Stimulated activated CD8-positive, alpha-beta memory T cell treated with anti-CD3 and anti-CD28 coated beads, Interleukin-2, amount 100 ng/mL, for 48 hours (primary cell): ENCODE results near the gene RNF31.
"Not testable (repeated sequence)": the region's sequence is repeated elsewhere in the genome, so short reads cannot be mapped to it uniquely, and the experiment has no call there.

Experiments used
- DNase-seq, 2 donors: peaks; one replicate each; pipeline ENCODE4 v3.0.0-alpha.2; 2020; ENCODE audit warnings: low read depth in 2 of 2

RNF31 gene

DNA sequence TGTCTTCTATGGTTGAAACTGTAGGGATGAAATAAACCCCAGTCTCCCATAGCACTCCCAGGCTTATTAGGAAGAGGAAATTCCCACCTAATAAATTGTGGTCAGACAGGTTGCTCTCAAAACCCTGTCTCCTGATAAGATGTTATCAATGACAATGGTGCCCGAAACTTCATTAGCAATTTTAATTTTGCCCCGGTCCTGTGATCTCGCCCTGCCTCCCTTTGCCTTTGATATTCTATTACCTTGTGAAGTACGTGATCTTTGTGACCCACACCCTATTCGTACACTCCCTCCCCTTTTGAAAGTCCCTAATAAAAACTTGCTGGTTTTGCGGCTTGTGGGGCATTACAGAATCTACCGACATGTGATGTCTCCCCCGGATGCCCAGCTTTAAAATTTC is 55.2 kb downstream of the RNF31 start:
- not testable (repeated sequence) for DNase-seq

DNA sequence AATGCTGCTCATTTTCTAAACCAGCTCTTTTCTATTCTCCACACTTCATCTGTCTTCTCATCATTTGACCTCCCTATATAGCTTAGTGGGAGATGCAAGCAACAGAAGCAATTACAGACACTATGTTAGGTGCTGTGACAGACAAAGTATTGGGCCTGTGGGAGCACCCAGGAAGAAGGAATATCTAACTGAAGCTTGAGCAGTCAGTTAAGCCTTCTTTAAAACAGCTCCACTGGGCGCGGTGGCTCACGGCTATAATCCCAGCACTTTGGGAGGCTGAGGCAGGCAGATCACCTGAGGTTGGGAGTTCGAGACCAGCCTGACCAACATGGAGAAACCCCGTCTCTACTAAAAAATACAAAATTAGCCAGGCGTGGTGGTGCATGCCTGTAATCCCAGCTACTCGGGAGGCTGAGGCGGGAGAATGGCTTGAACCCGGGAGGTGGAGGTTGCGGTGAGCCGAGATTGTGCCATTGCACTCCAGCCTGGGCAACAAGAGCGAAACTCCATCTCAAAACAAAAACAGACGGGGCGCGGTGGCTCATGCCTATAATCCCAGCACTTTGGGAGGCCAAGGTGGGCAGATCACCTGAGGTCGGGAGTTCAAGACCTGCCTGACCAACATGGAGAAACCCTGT is 56.1 kb downstream of the RNF31 start:
- not testable (repeated sequence) for DNase-seq

DNA sequence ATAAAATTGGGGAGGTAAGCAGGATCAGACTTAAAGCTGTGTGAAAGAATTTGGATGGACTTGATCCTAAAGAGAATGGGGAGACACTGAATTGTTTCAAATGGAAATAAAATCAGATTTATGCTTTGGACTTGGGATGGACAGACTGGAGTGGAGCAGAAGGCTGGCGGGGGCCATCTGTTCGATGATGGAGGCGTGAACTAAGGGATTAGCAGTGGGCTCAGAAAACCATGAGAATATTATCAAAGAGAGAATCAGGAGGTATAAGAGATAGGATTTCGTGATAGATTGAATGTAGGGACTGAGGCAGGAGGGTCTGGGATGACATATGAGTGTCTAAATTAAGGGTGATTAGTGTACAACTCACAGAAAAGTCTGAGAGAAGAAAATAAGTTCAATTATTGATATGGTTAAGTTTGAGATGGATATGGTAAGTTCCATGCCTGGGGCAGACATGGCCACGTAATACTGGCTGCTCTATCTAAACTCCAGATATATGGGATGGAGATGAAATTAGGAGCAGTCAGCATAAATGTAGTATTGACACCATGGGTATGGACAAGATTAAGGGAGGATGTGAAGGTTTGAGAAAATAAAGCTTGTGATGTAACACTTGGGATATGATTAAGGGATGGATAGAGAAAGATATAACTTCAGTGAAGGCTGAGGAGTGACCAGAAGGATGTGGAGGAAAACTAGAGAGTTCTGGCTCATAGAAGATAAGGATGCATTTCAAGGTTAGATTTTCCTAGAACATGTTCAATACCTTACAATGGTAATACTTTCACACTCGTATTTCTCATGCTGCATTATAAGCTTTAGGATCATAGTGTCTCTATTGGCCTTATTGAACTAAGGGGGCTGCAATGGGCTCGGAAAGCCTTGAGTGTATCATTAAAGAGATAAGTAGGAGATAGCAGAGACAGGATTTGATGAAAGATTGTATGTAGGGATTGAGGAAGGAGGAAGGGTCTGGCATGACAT is 57.2 kb downstream of the RNF31 start:
- no peak for DNase-seq

DNA sequence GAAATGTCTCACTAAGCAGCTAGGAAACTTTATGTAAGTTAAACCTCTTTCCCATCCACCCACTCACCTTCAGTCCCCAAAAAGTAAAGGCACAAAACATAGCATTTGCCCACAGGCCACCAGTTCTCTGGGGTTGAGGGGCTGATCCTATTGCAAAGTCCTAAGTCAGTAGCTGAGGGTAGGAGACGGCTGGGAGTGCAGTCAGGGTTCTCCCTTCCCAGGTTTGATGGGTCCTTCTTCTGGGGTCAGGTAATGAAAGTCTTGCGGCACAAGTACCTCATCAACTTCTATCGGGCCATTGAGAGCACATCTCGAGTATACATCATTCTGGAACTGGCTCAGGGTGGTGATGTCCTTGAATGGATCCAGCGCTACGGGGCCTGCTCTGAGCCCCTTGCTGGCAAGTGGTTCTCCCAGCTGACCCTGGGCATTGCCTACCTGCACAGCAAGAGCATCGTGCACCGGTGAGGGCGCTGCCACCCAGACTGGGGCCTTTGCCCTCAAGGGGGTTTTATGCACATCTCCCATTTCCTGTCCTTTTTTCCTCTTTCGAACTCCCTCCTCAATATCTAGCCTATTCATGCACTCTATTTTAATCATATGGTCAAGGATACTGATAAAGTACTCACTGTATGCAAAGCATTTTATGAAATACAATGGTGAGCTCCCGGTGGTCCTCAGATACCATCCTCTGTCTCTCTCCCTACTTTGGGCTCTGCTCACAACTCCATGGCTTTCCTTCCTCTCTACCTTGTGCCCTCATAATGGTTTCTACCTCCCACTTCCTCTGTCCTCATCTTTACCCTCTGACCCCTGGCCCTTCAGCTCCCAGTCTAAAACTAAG is 59.2 kb downstream of the RNF31 start:
- no peak for DNase-seq

DNA sequence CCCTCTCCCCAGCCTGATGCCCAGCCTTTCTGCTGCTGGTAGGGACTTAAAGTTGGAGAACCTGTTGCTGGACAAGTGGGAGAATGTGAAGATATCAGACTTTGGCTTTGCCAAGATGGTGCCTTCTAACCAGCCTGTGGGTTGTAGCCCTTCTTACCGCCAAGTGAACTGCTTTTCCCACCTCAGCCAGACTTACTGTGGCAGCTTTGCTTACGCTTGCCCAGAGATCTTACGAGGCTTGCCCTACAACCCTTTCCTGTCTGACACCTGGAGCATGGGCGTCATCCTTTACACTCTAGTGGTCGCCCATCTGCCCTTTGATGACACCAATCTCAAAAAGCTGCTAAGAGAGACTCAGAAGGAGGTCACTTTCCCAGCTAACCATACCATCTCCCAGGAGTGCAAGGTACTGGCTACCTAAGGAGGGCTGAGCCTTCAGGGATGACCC is 59.8 kb downstream of the RNF31 start:
- DNase-seq: no peak

DNA sequence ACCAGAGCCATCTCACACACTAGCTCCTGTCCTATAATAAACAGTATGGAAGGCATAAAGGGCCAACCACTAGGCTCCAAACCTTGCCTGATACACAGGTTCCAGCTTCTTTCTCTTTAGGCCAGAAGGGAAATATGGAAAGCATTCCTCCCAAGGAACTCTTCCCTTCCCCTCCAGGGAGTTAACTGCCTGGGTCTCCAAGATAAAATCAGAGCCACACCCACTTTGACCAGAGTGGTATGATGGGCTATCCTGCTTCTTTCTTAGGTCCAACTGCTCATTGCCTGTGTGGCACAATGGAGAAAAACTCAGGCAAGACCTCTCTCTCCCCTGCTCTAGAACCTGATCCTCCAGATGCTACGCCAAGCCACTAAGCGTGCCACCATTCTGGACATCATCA is 60.3 kb downstream of the RNF31 start:
- DNase-seq: no peak
